ENCODE measurements around the gene SPACA5.

DNA sequence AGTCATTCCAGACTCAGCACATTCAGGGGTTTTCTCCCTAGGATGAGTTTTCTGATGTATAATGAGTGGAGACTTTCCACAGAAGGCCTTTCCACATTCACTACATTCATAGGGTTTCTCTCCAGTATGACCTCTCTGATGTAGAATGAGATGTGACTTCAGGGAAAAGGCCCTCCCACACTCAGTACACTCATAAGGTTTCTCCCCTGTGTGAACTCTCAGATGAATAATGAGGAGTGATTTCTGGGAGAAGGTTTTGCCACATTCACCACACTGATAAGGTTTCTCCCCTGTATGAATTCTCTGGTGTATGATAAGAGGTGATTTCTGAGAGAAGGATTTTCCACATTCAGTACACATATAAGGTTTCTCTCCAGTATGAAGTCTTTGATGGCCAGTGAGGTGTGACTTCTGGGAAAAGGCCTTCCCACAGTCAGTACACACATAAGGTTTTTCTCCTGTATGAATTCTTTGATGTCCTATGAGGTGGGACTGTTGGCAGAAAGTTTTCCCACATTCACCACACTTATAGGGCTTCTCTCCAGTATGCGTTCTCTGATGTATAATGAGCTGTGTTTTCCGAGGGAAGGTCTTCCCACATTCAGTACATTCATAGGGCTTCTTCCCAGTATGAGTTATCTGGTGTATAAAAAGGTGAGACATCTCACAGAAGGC, 52.0 kb downstream of the SPACA5 start:
- TF ChIP-seq EZH2phosphoT487 (IDR thresholded peaks at IDR 0.05; ENCODE audit: insufficient read depth, low read depth) (no peak), EZH2 (IDR thresholded peaks at IDR 0.05; ENCODE audit: insufficient read depth, poor library complexity, severe bottlenecking) (no peak)
